CD4-positive, alpha-beta T cell treated with Interleukin-12 subunit alpha and Interleukin-12 subunit beta, for 1 hour (primary cell): ENCODE data around the gene CDCA3.
A peak's percentile ranks its signal among the peaks of the same experiment; 100 is the strongest.
"Not testable (repeated sequence)": the region's sequence is repeated elsewhere in the genome, so short reads cannot be mapped to it uniquely, and the experiment has no call there.

Experiments
- DNase-seq: peaks from one replicate; pipeline ENCODE4 v3.0.0-alpha.2; 2020

The CDCA3 gene

GRCh38 chr12:6851153-6851920 is at the start of gene CDCA3:
Gene CDCA3, minus strand, starts transcription at chr12:6851286. Its CDS starts 334 bp downstream, at chr12:6850952.
- DNase-seq = peak; percentile 95

GRCh38 chr12:6899837-6900519 is 48.9 kb upstream of the CDCA3 start:
- DNase-seq = peak; percentile 34

GRCh38 chr12:6899427-6899826 is 48.3 kb upstream of the CDCA3 start:
- no peak for DNase-seq

DNA sequence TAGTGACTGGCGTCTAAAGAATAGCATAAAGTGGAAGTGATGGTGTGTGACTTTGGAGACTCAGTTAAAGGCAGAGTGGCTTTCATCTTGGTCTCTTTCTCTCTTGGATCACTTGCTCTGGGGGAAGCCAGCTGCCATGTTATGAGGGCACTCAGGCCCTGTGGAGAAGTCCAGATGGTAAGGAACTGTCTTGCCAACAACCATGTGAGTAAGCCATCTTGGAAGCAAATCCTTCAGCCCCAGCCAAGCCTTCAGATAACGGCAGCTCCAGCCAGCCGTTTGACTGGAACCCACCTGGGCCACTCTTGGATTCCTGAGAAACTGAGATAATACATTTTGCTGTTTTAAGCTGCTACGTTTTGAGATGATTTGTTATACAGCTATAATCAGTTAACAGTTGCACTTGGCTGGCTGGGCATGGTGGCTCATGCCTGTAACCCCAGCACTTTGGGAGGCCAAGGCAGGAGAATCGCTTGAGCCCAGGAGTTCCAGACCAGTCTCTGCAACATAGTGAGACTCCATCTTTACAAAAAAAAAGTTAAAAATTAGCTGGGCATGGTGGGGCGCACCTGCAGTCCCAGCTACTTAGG is 45.9 kb upstream of the CDCA3 start:
- no peak for DNase-seq

DNA sequence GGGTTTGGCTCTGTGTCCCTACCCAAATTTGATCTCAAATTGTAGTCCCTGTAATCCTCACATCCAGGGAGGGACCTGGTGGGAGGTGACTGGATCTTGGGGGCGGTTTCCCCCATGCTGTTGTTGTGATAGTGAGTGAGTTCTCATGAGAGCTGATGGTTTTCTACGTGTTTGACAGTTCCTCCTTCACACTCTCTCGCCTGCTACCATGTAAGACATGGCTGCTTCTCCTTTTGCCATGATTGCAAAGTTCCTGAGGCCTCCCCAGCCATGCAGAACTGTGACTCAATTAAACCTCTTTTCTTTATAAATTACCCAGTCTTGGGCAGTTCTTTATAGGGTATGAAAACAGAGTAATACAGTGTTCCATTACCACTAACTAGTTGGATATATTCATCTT is 43.2 kb upstream of the CDCA3 start:
- no peak for DNase-seq

DNA sequence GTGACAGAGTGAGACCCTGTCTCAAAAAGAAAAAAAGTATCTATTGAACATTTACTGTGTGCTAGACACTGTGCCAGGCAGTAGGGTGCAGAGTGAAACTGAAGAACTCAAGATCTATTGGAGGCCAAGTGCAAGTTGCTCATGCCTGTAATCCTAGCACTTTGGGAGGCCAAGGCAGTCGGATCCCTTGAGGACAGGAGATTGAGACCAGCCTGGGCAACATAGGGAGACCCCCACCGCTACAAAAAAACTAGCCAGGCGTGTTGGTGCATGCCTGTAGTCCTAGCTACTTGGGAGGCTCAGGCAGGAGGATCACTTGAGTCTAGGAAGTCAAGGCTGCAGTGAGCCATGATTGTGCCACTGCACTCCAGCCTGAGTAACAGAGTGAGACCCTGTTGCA is 41.6 kb upstream of the CDCA3 start:
- not testable (repeated sequence) for DNase-seq

GRCh38 chr12:6891646-6892001 is 40.5 kb upstream of the CDCA3 start:
- DNase-seq = no peak

DNA sequence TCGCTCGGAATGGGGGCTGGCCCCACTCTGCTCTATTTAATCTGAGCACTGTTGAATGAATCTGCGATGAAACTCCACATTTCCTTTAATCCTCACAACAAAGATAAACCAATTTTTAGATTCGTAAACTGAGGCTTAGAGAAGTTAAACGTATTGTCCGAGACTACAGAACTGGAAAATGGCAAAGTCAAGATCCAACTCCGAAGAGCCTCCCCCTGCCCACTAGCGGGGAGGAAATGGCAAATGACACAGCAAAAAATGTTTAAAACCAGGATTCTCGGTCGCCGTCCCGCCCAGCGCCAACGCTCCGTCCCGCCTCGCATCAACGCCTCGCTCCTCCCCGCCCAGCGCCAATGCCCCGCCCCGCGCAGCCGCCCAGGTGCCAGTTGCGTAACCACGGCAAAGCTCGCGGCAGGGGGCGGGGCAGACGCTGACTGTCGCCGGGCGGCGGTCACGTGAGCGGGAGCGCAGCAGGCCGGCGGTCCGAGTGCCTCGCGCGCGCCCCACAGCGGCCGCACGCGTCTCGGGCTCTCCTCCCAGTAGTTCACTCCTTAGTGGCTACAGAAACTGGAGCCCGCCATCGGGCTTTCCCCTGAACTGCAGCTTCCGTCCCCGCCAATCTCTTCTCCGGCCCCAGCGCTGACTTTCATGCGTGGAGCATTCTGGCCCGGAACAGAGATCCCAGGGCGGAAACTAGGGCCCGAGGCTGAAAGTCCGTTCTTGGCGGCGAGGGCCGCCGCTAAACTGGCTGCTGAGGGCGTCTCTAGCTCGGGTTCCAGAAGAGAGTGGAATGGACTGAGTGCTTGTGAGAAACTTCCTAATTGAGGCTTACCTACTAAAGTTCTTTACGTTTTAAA is 39.9 kb upstream of the CDCA3 start:
- DNase-seq = peak; percentile 99

GRCh38 chr12:6889775-6890573 is 38.9 kb upstream of the CDCA3 start:
- DNase-seq = not testable (repeated sequence)

GRCh38 chr12:6888794-6889193 is 37.7 kb upstream of the CDCA3 start:
- not testable (repeated sequence) for DNase-seq

- no peak for DNase-seq
Observed at GRCh38 chr12:6888360-6888759, 37.3 kb upstream of the CDCA3 start.

GRCh38 chr12:6887460-6887859 is 36.4 kb upstream of the CDCA3 start:
- no peak for DNase-seq

- DNase-seq = not testable (repeated sequence)
Observed at GRCh38 chr12:6886206-6886999, 35.3 kb upstream of the CDCA3 start.

GRCh38 chr12:6884539-6884938 is 33.5 kb upstream of the CDCA3 start:
- no peak for DNase-seq

GRCh38 chr12:6883683-6884082 is 32.6 kb upstream of the CDCA3 start:
- no peak for DNase-seq

GRCh38 chr12:6883252-6883651 is 32.2 kb upstream of the CDCA3 start:
- no peak for DNase-seq

DNA sequence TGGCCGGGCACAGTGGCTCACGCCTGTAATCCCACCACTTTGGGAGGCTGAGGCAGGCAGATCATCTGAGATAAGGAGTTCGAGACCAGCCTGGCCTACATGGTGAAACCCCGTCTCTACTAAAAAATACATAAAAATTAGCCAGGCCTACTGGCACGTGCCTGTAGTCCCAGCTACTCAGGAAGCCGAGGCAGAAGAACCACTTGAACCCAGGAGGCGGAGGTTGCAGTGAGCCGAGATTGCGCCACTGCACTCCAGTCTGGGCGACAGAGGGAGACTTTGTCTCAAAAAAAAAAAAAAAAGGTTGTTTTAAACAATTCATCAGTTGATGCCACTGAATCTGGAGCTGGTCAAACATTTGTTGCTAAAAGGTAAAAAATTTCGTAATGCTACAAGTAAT is 28.7 kb upstream of the CDCA3 start:
- not testable (repeated sequence) for DNase-seq

- not testable (repeated sequence) for DNase-seq
Observed at GRCh38 chr12:6874015-6874368, 22.9 kb upstream of the CDCA3 start.

- peak; percentile 99 for DNase-seq
Observed at GRCh38 chr12:6873094-6874014, 22.3 kb upstream of the CDCA3 start, which contains the start of gene SPSB2. Gene SPSB2, minus strand, starts transcription at chr12:6873303. Its CDS starts 402 bp downstream, at chr12:6872901.
